SU-DHL-6 (cell line): ENCODE data around the gene GPI.

Experiments used
- H2AFZ ChIP-seq: fragments of 200-600 bp; sonication (generic); 2 replicates; pipeline ENCODE4 v1.6.1; 2014; ENCODE audit warnings: low read depth, mild to moderate bottlenecking, moderate library complexity, mixed read lengths, antibody characterized with exemption, low read length; ENCODE audit not compliant: severe bottlenecking
- H3F3A ChIP-seq: fragments of 200-600 bp; shearing (Covaris generic); 2 replicates; pipeline ENCODE4 v1.6.0; 2016; ENCODE audit warnings: antibody characterized with exemption, mild to moderate bottlenecking; ENCODE audit not compliant: insufficient read depth
- H3K27ac ChIP-seq: fragments of 200-600 bp; sonication (generic); 2 replicates; pipeline ENCODE4 v1.5.1; 2016; ENCODE audit warnings: low read depth, mild to moderate bottlenecking, low read length, moderate library complexity, mixed read lengths
- H3K27me3 ChIP-seq: fragments of 200-600 bp; sonication (generic), shearing (Covaris generic); 2 replicates; pipeline ENCODE4 v1.6.0; 2014; ENCODE audit warnings: mild to moderate bottlenecking, low read length
- H3K36me3 ChIP-seq: fragments of 200-600 bp; sonication (generic); 2 replicates; pipeline ENCODE4 v1.6.1; 2014; ENCODE audit warnings: mild to moderate bottlenecking, low read length, mixed read lengths
- H3K4me2 ChIP-seq: fragments of 300-600, 200-600 bp; shearing (Covaris generic), sonication (generic); 2 replicates; pipeline ENCODE4 v1.6.0; 2014; ENCODE audit warnings: low read length, low read depth, mild to moderate bottlenecking; ENCODE audit not compliant: poor library complexity, severe bottlenecking
- H3K4me3 ChIP-seq: fragments of 200-600 bp; sonication (generic); 2 replicates; pipeline ENCODE4 v1.5.1; 2014; ENCODE audit warnings: antibody characterized with exemption, low read length, mild to moderate bottlenecking, mixed read lengths; ENCODE audit not compliant: insufficient read depth, poor library complexity, severe bottlenecking
- H3K79me2 ChIP-seq: fragments of 200-600 bp; sonication (generic); 2 replicates; pipeline ENCODE4 v1.6.1; 2014; ENCODE audit warnings: mild to moderate bottlenecking, low read length, moderate library complexity; ENCODE audit not compliant: insufficient read depth
- H3K9ac ChIP-seq: fragments of 200-600 bp; sonication (generic); 2 replicates; pipeline ENCODE4 v1.7.0; 2014; ENCODE audit warnings: mild to moderate bottlenecking, low read length
- H3K9me2 ChIP-seq: fragments of 200-600 bp; sonication (generic); replicated peaks from 2 replicates; pipeline ENCODE4 v1.6.1; 2014; ENCODE audit warnings: low read length; ENCODE audit not compliant: insufficient read depth
- H3K9me3 ChIP-seq: fragments of 200-600 bp; sonication (generic); 2 replicates; pipeline ENCODE4 v1.6.1; 2014; ENCODE audit warnings: low read length, mixed read lengths; ENCODE audit not compliant: insufficient read depth
- H4K20me1 ChIP-seq: fragments of 200-600 bp; sonication (generic); 2 replicates; pipeline ENCODE4 v1.6.1; 2014; ENCODE audit warnings: low read depth, mild to moderate bottlenecking, antibody characterized with exemption, low read length, moderate library complexity, mixed read lengths
- CTCF ChIP-seq: fragments of 200-600 bp; sonication (generic); IDR thresholded peaks from one replicate; pipeline ENCODE4 v1.5.1; 2017; ENCODE audit warnings: antibody characterized with exemption, mild to moderate bottlenecking, low read length, moderate library complexity; ENCODE audit not compliant: insufficient read depth, poor library complexity, severe bottlenecking
- EZH2phosphoT487 ChIP-seq: fragments of 200-600 bp; sonication (generic), shearing (Covaris generic); conservative IDR thresholded peaks from 2 replicates; pipeline ENCODE4 v1.6.1; 2018; ENCODE audit warnings: mild to moderate bottlenecking, antibody characterized with exemption, low read length, moderate library complexity, mixed read lengths

Gene GPI

GRCh38 chr19:34393031-34393430, 28.0 kb downstream of the GPI start:
- Histone ChIP-seq H3K4me3 (no peak overlapping the region), H3F3A (0 out of 2 replicates have a peak, but pooled peaks cover 3% of the 10 kb centered on the region), H3K36me3 (0 out of 2 replicates have a peak, but pooled peaks cover 6% of the 10 kb centered on the region), H3K9ac (no peak overlapping the region), H3K9me3 (no peaks in the 10 kb centered on the region), H2AFZ (no peak overlapping the region), H3K27me3 (no peaks in the 10 kb centered on the region), H3K4me2 (no peak overlapping the region), H4K20me1 (no peaks in the 10 kb centered on the region), H3K27ac (no peak overlapping the region), H3K9me2 (no peaks in the 10 kb centered on the region), H3K79me2 (no peaks in the 10 kb centered on the region)
- TF ChIP-seq CTCF: no peak
- no peak for TF ChIP-seq EZH2phosphoT487

GRCh38 chr19:34393629-34394028, 28.6 kb downstream of the GPI start:
- Histone ChIP-seq H3K9me2 (no peaks in the 10 kb centered on the region), H3K9me3 (no peaks in the 10 kb centered on the region), H3K9ac (no peak overlapping the region), H3K79me2 (no peaks in the 10 kb centered on the region), H3K4me2 (no peak overlapping the region), H3K27ac (no peak overlapping the region), H3K36me3 (0 out of 2 replicates have a peak, but pooled peaks cover 6% of the 10 kb centered on the region), H3K4me3 (no peak overlapping the region), H3F3A (0 out of 2 replicates have a peak, but pooled peaks cover 3% of the 10 kb centered on the region), H2AFZ (no peak overlapping the region), H3K27me3 (no peaks in the 10 kb centered on the region), H4K20me1 (no peaks in the 10 kb centered on the region)
- TF ChIP-seq CTCF: no peak
- TF ChIP-seq EZH2phosphoT487: no peak

GRCh38 chr19:34397853-34398252, 32.9 kb downstream of the GPI start:
- Histone ChIP-seq H3K27me3 (no peaks in the 10 kb centered on the region), H4K20me1 (no peaks in the 10 kb centered on the region), H3F3A (peaks cover 15% of the 10 kb centered on the region), H3K9me2 (no peaks in the 10 kb centered on the region), H3K27ac (no peak overlapping the region), H3K79me2 (no peaks in the 10 kb centered on the region), H3K4me2 (no peak overlapping the region), H3K4me3 (no peak overlapping the region), H2AFZ (no peak overlapping the region), H3K36me3 (0 out of 2 replicates have a peak, but pooled peaks cover 5% of the 10 kb centered on the region), H3K9ac (no peak overlapping the region), H3K9me3 (no peaks in the 10 kb centered on the region)
- TF ChIP-seq CTCF (no peak), EZH2phosphoT487 (no peak)
